ENCODE data around the gene EDIL3.
A peak's percentile ranks its signal among the peaks of the same experiment; 100 is the strongest.

Gene EDIL3

DNA sequence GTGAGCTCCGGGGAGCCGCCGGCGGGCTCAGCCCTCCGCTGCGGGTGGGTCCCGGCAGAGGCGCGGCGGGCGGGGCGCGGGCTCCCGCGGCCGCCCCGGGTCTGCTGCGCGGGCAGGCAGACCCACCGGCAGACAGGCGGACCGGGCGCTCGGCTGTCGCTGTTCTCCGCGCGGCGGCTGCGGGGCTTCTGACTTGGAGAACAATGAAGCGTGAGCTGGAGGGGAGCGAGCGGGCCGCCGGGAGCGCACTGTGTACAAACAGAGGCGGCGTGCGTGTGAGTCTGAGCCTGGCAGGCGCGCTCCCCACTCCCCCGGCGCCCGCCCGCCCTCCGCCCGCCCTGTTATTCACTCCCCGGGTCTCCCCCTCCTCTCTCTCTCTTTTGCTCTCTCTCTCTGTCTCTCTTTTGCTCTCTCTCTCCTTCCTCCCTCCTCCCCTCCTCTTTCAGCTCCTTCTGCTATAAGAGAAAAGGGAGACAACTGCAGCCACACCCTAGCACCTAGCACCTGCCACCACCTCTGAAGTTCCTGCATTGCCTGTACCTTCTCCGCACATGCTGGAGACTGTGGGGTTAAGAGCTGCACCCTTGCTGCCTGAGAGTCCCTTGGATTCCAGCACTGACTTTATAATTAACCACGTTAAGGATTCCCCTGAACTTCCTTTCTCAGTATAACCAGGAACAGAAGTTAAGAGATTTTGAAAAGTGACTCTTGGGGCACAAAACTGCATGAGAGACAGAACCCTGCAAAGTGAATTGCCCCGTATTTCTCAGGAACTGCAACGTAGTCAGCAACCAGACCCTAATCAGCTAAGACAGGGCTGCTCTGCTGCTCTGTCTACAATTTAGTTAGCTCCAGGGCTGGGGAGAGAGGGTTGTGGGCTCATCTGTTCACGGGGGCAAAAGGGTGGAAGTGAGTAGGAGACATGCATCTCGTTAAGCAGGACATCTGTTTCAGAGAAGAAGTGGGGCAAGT is at the start of gene EDIL3:
TSS of gene EDIL3 (minus strand) at position 277 of the 972 bp plus-strand sequence. CDS start 506 bp downstream, outside the sequence.
- no peak for FAIRE-seq

GRCh38 chr5:84433461-84433860 is 48.8 kb upstream of the EDIL3 start:
- FAIRE-seq, result no peak

- no peak for FAIRE-seq
Measured at GRCh38 chr5:84430863-84431663, 46.4 kb upstream of the EDIL3 start.

DNA sequence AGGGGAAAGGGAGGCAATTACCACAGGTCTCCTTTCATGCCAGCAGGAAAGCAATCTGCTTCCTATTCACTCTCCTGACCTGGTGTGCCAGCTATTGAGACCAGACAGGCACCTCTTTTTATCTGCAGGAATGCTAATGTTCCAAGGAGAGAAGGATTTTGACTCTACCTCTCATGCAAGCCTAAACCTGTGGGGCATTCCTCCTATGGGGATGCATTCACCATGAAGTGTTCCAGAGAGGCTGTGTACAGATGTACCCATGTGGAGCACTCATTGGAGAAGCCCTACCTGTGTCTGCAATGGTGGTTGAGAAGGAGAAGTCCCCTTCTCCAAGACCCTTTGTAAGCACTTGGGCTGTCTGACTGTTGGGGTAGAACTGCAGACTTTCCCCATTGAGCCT is 45.4 kb upstream of the EDIL3 start:
- FAIRE-seq, result no peak

GRCh38 chr5:84425365-84425881 is 40.7 kb upstream of the EDIL3 start:
- FAIRE-seq, result no peak

DNA sequence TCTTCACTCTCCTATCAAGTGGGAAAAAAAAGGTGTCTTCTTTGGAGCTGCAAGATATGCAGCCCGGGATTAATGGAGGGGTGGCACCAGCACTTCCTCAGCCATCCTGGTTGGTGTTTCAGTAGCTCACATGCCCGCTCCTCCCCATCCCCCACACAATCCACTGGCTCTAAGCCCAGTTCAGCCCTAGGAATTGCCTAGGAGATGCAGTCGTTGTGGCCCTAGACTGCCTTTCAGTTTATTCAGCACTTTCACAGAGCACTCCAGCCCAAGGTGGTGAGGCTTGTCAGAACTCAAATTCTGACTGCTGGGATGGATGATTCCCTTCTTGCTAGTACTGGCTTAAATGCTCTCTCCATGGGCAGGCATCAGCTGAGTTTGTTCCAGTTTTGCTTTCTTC is 35.1 kb upstream of the EDIL3 start:
- FAIRE-seq, result no peak

DNA sequence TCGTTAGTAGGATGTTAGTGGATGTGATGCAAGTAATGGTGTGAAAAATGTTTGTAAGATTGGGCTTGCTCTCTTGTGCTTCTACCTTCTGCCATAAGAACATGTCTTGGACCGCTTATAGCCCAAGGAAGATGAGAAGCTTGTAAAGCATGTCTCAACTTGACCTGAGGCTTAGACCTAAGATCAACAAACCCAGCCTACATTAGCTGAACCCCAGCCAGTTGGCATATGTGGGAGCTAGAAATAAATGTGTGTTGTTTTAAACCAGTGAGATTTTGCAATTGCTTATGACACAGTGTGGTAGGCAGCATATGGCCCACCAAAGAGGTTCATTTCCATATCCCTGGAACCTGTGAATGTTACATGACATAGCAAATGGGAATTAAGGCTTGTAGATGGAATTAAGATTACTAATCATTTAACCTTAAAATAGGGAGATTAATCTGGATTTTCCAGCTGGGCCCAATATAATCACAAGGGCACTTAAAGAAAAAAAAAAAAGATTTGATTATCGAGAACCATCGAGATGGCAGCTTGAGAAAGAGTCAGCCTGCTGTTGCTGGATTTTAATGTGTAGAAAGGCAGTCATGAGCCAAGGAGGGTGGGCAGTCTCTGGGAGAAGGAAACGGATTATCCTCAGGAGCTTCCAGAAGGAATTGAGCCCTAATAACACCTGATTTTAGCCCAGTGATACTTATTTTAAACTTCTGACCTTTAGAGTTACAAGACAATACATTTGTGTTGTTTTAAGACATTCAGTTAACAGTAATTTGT is 27.3 kb upstream of the EDIL3 start:
- FAIRE-seq, result no peak

DNA sequence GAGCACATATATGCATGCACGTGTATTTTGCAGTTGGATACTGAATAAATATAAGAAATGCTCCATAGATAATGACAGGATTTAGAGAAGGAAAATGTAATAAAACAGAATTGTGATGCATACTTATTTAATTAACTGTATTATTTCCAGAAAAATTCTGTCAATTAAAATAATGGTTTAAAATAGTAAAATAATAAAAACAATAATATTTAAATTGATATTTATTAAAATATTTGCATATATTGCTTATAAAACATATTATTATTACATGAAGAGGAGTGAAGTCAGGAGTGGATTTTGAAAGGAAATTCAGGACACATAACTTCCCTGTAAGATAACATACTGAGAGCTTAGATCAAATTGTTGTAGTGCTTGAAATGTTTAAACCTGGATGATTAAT is 21.4 kb upstream of the EDIL3 start:
- peak; percentile 22 for FAIRE-seq

DNA sequence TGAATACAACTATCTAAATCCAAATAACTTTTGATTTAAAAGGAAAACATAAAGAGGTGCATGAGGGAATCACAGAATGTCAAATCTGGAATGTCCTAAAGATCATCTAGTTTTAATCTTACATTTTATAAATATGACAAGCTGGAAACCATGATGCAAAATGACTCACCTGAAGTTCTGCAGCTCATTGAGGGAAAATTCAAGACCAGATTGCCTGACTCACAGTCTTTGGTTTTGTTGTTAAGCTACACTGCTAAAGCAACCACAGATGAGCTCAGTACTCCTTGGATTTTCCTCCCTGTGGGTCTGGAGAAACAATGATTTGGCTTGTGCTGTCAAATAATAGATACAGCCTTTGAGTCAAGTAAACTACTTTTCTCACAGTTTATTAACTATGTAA is 19.1 kb upstream of the EDIL3 start:
- FAIRE-seq, result no peak

- FAIRE-seq, result no peak
Measured at GRCh38 chr5:84397385-84397784, 12.7 kb upstream of the EDIL3 start.

- FAIRE-seq, result no peak
Measured at GRCh38 chr5:84393969-84394368, 9.3 kb upstream of the EDIL3 start.

- peak; percentile 33 for FAIRE-seq
Measured at GRCh38 chr5:84392836-84393235, 8.2 kb upstream of the EDIL3 start.

DNA sequence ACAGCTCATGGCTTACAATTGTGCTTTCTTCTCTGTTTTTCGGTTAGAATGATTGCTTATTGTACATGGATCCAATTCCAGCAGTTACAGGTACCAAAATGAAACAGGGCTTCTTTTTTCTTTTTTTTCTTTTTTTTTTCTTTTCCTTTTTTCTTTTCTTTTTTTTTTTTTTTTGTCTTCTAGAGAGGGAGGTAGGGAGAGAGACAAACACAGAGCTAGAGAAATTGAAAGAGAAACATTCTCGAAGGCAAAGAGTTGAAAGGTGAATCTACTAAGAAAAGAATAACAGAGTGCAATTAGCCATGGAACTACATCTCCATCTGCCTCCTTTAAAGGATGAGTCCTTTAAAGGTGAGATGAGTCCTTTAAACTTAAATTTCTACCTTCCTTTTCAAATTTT is 1.0 kb upstream of the EDIL3 start:
- FAIRE-seq, result no peak

DNA sequence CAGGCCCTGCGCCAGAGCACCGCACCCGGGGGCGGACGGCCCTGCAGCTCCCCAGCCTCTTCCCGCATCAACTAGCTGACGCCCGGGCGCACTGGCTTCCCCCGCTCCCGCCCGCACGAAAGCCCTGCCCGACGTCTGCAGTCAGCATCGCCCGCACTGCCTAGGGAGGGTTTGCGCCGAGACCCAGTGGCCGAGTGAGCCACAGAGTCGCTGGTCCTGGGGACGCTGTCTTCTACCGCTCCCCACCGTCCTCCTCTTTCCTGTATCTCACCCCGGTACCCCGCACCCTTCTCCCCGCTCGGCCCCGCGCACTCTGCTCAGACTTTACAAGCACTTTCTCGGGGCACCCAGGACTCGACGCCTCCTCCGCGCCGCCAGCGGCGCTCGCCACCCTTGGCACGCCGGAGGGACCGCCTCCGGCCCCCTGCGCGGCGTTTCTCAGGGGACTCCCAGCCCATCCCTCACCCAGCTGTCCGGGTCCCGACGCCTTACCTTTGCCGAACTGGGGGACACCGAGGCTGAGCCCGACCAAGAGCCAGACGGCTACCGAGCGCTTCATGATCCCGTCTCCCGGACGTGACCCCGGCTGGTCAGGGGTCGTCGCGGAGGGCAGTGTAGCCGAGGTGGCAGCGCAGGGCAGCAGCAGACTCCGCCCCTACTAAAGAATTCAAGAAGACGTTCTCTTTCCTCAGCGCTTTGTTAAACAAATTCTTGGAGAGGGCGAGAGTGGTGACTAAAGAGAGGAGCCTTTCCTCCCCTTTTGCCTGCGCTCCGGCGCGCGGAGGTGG is 670 bp downstream of the EDIL3 start:
- no peak for FAIRE-seq

DNA sequence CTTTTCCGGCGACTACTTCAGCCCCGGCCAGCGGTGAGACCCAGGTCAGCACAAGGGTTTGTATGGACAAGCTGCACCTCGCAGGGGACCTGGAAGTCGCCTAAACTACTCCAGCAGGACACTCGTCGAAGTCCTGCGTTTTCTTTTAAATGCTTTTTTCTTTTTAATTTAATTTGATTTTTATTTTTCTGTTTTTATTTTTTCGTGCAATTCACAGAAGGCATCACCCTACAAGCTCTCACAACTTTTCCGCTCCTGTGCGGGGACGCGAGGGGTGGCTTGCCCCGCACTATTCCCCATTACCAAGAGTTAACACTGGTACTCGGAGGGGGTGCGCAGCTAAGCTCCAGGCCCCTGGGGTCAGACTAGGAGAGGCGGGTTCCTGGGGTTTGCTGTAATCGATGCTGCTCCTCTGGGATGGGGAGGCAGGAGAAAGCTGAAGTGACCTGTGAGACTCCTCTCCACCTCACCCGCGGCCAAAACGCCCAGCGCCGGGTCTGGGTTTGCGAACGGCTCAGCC is 1.3 kb downstream of the EDIL3 start:
- FAIRE-seq, result no peak

DNA sequence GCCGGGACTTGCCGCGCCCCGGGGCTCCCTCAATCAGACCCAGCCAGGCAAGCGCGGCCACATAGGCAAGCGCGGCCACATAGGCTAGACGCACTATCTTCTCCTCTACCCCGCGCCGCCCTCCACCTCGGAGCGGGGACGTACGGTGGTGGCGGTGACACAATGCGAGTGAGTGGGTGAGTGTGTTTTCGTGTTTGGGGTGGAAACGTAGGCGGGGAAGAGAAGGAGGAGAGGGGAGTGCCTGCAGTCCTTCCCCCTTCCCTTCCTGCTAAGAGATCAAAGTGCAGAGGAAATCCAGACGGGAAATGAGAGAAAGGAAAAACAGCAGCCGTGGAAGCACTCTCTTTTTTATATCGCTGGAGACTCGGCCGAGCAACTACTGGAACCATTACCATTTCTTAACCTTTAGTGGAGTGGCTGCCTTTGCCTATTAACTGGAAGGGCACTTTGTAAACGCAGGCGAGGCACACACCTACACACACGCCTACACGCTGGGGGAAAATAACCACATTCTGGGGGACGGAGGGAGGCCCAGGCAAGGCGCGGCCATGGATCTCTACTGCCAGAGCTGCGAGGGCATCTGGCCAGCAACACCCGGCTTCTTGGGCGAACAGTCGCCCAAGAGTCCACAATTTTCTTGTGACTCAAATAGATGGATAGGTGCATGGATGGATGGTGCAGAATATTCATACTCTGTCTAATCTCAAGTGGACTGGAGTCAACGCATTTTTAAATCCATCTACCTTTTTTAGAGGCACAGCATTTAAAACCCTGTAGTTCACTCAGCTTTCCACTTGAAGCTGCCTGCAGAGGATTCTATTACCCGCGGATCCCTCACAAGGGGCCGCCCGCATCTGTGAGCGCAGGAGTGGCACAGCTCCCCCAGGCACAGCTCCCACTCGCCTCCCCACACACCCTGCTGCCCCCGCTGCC is 2.1 kb downstream of the EDIL3 start:
- no peak for FAIRE-seq

DNA sequence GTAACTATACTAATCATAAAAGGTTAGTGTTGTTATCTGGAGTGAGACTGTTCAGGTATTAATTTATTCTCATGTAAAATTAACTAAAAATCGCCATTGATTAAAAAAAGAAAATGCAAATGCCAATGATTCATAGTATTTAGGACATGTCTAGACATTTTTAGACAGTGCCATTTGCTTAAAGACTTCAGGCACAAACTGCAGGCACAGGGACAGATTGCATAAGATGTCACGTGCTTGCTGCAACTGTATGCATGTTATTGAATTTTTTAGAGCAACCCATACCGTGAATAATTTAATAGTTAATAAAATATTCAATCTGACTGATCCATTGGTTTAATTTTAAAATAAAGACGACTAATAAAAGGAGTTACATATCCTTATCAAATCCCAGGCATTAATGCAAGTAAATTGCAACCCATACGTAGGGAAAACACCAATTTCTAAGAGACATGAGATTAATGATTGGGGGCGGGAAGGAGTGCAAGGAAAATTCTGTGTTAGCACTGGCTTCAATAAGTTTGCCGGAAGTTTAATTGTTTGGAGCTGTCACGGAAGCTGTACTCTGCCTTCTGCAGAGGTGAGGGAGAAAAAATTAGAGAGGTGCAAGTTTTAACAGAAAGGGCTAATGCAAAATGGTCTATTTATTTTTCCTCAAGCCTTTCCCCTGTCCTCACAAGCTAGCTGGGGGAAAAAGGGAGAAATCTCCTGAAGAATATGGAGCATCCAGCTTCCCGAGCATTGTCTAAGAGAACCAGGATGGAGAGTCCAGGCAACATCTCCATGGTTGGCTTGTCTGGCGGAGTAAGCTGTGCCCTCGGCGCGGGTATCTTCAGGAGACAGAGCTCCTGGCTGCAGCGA is 2.9 kb downstream of the EDIL3 start:
- FAIRE-seq, result no peak

DNA sequence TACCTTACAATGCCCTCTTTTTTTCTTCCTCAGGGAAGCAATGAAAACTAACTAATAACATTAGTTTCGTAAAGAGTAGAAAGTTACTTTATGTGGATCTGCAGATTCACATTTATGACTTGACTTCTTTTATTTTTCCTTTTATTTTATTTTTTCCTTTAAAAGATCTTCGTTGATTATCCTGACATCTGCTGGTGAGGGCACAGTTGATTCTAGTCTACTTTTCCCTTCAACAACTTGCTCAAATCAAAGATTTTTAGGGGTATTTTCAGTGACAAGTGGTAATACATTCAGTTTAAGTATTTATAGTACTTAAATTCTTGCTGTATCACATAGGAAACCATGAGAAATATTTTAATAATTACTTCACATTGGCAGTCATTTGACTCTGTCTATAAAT is 4.9 kb downstream of the EDIL3 start:
- no peak for FAIRE-seq

DNA sequence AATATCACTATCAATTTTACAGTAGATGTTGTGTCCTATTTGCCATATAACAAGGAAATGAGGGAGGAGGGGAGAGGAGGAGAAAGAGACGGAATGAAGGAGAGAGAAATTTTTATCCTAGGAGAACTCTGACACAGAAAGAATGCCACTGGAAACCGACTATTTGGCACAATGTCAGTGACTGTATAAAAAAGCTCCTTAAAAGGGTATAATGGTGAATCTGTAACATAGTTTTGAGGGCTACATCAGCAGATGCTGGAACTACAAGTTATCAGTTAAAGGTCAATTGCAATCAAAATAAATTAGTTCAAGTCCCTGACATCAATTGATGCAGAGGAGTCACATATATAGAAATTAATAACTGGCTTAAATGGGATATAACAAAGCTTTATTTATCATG is 5.7 kb downstream of the EDIL3 start:
- no peak for FAIRE-seq

GRCh38 chr5:84378420-84378819 is 6.3 kb downstream of the EDIL3 start:
- no peak for FAIRE-seq

All from TTC549 (cell line).